UCSD-AML1 (cell line): ENCODE data around the gene KPNA2.
A peak's percentile ranks its signal among the peaks of the same experiment; 100 is the strongest.
"Not testable (repeated sequence)": the region's sequence is repeated elsewhere in the genome, so short reads cannot be mapped to it uniquely, and the experiment has no call there.

Experiments
- DNase-seq: peaks from one replicate; lab custom pipeline; 2025; ENCODE audit not compliant: unreplicated experiment; lab: John Stamatoyannopoulos, UW

The KPNA2 gene

DNA sequence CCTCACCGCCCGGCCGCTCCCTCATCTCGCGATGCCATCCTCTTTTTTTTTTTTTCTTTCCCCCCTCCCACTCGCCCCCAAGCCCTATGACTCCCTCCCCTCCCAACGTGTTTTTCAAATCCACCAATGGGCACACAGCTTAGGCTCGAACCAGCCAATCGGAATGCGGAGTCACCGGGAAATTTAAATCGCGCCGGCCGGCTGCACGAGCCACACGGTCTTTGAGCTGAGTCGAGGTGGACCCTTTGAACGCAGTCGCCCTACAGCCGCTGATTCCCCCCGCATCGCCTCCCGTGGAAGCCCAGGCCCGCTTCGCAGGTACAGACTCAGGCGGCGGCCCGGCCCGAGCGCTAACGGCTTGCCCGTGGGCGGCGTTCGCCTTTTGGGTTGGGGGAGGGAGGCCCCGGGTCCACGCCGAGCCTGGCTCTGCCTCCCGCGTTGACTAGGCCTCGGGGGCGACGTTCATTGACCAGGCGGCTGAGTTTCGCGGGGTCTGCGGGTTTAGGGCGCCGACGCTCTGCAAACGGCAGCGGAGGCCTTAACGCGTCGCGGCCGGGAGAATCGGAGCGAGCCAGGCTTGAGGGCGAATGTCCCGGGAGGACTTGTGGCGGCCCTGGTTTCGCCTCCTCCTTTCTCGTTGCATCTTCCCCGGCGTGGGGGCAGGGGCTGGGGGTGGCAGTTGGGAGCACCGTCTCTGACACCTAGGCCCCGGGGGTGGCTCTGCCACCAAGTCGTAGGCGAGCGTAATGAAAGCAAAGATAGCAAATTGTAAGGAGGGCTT, at the start of gene KPNA2:
Gene KPNA2, plus strand, starts transcription at position 213 of the 781 bp plus-strand sequence. CDS start 1,398 bp downstream, outside the sequence.
- DNase-seq, result peak; percentile 97

DNA sequence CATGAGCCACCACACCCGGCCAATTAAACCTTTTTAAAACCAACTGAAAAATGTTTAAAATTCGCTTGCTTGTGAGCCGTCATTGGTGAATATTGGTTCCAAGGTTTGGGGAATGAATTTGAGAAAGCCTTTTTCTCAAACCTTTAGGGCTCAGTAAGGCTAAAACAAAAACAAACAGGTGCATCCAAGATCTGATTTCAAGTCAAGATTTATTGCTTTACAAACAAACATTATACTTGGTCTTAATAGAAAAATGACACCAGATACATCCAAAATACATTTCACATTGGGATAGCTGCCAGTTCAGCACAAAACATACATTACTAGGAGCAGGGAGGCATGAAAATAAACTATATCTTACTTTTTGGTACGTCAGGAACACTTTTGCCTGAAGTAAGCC, 44.6 kb upstream of the KPNA2 start:
- DNase-seq, result no peak

DNA sequence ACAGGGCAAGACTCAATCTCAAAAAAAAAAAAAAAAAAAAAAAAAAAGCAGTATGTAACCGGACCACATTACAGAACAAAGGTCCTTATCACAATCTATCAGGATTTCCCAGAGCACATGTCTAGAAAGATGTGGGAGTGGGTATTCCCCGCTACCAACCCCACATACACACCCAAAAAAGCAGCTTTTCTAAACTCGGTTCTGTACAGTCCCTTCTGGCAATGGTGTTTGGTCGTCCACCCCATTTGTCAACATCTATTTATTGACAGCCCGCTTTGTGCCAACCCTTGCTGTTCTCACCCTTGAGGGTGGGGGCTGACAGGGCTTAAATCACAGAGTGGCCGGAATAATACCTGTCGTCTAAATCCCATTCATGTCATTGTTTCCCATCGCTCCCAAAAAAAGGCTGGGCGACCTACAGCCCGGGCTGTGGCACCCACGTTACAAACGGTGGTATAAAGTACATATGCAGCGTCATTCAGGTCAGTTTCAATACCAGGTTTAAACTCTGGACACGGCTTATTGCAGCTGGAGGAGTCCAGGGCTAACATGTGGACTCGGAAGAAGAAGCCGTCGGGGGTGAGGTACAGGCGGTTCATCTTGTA, 42.9 kb upstream of the KPNA2 start:
- no peak for DNase-seq

DNA sequence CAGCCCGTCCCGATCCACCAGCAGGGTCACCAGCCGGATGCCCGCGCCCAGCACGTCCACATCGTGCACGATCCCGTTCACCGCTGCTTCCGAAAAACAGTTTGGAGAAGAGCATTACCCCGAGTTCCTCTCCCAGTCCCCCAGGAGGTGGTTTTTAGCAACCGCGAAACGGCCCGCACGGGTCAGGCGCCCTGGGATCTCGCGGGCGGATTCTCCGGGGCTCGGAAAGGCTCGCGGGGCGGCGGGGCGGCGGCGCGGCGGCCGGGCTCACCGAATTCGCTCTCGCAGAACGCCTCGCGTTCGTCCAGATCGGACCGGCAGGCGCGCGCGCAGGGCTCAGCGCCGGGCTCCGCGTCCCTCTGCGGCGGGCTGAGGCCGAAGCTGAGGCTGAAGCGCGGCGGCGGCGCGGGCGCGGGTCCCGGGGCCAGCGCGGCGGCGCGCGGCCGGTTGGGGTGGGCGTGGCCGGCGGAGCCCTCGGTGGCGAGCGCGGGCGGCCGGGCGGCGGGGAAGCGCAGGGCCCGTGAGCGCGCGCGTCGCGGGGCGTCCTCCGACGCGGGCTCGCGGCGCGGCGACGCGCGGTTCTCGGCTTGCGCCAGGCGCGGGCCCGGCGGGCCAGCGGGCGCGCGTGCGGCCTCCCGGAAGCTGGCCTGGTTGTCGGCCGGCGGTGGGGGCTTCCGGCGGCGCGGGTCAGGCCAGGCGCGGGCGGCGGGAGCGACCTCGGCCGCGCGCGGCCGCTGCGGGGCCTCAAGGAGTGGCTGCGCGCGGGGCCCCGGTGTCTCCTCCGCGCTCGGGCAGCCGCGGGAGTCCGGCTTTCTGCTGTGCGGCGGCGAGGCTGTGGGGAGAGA, 42.2 kb upstream of the KPNA2 start:
- peak; percentile 85 for DNase-seq

DNA sequence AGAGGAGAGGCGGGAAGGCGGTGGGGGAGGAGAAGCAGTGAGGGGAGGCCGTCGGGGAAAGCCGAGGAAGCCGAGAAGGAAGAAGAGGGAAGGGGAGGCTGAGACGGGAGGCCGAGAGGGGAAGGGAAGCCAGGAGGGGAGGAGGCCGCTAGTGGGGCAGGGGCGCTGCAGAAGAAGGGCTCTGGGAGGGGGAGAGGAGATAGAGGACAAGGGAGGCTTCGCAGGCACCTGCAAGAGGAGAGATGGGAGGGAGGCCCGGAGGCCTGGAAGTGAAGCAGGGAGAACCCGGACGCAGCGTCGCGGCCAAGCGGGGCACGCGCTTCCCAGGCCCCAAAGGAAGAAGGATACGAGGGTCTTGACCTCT, 41.6 kb upstream of the KPNA2 start:
- DNase-seq, result no peak

DNA sequence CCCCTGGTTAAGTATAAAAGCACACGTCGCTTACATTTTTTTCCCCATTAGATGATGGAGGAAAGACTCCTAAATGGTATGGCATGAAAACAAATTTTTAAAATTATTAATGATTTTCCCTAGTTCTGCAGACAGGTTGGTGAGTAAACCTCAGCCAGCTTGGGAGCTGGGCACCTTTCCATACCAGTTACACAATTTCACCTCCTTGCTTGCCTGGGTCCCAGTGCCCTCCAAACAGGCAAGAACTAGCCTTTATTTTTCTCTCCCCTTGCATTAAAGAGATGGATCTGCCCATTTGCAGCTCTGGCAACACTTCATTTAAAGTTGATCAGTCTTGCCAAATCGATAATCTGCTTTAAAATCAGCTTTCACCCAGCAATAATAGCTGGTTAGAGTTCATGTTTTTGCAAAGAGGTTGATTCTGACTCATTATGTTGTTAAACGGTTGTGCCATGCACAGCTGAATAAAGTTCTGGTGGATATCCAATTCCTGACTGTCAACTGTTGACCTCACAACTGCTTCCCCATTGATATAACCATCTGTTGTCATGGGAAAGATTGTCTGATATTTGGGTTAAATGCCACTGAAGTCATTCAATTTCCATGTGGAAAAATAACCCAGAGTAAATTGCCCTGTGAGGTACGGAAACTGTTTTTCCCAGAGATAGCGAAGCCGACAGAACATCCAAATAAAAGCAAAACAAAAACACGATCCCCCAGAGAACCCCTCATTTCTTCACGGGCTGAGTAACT, 40.5 kb upstream of the KPNA2 start:
- no peak for DNase-seq

DNA sequence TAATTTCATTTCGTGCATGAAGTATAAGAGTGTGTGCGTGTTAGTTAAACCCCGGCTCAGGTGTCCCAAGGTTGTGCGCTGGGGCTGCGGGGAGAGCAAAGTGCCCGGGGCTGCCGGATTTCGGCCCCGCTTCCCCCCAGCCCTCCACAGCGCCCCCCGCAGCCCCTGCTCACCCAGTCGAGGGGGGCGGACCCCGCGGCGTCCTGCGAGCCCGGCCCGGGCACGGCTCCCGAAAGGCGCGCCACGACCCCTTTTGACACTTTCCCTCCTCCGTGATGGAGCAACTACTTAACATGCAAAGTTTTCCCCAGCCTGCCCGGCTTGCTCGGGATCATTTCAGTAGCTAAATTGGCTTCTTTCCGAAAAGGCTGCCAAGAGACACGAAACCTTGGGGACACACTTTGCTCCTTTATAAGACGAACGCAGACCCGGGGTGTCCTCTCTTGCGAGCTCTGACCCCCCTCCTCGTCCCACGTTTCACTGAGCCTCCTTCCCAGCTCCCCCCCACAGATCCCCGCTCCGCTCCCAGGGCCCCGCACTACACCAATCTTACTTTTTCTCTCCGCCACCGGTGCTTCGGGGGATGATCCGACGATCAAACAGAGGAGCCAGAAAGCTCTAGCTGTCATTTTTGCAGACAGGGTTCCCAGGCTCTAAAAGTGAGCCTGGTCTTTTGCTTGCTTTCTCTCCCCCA, 39.8 kb upstream of the KPNA2 start:
- DNase-seq, result no peak

DNA sequence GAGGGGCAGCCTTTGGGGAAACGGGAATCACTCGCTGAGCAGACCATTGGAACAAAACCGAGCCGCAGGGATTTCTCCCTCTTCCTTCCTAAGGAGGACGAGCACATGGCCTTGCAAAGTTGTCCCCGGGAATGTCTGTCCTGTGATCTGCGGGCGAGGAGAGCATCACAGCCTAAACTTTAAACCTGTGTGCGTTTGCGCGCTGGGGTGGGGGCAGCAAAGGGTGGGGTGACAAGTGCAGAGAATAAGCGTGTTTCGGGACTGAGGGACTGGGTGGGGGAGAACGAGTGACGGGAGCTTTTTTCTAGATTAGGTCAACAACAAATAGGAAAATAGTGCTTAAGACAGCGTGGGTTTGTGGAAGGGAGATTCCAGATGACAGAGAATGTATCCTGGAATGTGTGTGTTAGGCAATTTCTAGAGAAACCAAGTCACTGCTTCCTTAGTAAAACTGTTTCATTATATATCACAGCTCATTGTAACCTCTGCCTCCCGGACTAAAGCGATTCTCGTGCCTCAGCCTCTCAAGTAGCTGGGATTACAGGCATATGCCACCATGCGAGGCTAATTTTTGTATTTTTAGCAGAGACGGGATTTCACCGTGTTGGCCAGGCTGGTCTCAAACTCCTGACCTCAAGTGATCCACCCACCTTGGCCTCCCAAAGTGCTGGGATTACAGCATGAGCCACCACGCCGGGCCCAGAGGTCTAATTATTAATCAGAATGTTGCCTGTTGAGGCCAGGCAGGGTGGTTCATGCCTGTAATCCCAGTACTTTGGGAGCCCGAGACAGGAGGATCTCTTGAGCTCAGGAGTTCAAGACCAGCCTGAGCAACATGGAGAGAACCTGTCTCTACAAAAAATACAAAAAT, 39.0 kb upstream of the KPNA2 start, which contains the start of gene C17orf58:
Gene C17orf58, minus strand, starts transcription at position 169 of the 871 bp plus-strand sequence. CDS start 271 bp downstream, outside the sequence.
- DNase-seq, result not testable (repeated sequence)

DNA sequence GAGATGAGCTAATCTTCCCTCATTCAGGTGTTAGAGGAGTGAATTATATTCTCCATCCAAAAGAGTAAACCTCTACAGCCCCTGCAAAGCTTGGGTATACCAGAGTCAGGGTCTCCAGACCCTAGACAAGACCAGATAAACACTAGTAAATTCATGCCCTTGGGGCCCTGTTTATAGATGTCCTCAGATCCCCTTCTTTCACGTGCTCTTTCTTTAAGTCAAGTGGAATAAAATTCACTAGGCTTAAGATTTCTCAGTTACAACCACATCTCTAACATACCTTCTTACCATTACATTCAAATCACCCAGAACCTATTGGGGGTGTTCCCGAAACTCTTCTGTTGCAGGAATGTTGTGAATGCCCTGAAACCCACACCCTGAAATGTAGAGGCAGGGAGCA, 37.1 kb upstream of the KPNA2 start:
- DNase-seq, result no peak

DNA sequence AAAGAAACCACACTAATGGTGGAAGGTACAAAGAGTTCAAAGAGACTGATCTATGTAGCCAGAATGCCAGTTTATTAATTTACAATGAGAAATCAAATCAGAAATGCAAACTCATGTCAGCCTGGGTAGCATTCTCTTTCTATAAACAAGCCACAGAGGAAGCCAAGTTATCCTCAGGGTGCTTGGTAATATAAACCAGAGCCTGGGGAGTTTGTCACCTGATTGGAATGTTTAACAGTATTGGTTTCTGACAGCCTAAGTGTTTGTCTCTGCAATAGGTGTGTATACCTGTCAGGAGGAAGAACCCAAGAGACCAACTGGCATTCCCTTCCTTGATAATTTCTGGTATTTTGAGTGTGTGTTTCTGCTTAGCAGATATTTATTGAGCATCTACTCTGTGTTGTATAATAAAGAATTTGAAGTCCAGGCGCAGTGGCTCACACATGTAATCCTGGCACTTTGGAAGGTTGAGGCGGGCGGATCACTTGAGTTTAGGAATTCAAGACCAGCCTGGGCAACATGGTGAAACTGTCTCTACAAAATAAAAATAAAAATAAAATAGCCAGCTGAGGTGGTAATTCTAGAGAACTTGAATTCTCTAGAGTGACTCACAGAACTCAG, 36.1 kb upstream of the KPNA2 start:
- DNase-seq, result no peak

DNA sequence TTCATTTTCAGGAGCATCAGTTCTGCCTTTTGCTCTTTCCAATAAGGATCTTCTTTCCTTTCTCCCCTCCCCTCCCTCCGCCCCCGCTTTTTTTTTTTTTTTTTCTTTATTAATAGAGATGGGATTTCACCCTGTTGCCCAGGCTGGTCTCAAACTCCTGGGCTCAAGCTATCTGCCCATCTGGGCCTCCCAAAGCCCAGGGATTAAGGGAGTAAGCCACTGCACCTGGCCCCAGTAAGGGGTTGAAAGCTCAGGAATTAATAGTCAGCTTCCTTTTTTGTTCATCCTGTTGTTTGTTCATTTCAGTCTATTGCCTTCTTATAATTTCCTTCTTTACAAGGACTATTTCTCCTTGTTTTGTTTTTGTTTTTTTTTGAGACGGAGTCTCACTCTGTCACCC, 31.3 kb upstream of the KPNA2 start:
- DNase-seq, result no peak

DNA sequence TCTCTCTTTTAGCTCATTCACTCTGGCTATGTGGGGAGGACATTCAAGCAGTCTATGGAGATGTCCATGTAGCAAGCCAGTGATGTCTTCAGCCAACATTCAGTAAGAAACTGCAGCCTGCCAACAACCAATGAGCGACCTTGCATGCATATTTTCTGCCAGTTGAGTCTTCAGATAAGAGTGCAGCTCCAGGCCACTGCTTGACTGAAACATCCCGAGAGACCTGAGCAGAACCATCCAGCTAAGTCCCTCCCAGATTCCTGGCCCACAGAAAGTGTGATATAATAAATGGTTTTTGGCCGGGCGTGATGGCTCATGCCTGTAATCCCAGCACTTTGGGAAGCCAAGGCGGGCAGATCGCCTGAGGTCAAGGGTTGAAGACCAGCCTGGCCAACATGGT, 28.7 kb upstream of the KPNA2 start:
- DNase-seq, result no peak

DNA sequence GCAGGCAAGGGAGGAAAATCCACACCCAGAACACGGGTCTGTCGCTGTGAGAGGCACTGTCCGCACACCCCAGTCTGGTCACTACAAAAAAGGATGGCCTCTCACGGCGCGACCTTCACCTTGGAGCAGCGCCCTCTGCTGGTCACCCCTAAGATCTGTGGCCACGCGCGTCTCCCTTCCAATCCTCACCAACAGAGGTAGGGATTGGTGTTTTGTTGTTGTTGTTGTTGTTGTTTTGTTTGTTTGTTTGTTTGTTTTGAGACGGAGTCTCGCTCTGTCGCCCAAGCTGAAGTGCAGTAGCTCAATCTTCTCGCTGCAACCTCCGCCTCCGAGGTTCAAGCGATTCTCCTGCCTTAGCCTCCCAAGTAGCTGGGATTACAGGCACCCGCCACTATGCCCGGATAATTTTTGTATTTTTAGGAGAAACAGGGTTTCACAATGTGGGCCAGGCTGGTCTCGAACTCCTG, 24.3 kb upstream of the KPNA2 start:
- DNase-seq, result peak; percentile 52

DNA sequence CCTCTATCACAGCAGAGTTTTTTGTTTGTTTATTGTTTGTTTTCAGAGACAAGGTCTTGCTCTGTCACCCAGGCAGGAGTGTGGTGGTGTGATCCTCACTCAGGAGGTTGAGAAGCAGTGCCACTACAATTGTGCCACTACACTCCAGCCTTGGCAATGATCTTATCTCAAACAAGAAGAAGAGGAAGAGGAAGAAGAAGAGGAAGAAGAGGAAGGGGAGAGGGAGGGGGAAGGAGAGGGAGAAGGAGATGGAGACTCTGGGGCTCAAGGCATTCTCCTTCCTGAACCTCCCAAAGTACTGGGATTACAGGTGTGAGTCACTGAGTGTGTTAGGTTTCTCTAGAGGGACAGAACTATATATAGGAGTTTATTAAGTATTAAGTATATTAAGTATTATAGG, 22.1 kb upstream of the KPNA2 start:
- DNase-seq, result no peak

DNA sequence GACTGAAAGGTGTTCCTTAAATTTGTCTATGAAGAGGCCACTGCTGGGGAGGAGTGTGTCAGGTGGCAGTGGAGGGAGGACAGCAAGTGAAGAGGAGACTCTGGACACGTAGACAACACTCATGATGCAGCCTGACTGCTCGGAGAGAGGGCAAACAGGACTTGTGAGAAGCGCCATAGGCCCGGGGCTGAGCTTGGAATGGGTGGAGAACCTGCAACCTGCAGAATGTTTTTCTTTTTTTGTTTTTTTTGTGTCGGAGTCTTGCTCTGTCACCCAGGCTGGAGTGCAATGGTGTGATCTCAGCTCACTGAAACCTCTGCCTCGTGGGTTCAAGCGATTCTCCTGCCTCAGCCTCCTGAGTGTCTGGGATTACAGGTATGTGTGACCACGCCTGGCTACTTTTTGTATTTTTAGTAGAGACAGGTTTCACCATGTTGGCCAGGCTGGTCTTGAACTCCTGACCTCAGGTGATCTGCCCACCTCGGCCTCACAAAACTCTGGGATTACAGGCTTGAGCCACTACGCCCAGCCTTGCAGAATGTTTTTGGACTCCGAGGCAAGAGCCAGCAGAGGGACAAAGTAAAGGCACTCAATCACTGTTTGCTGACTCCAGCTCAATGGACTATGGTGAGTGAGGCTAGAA, 20.3 kb upstream of the KPNA2 start:
- no peak for DNase-seq

DNA sequence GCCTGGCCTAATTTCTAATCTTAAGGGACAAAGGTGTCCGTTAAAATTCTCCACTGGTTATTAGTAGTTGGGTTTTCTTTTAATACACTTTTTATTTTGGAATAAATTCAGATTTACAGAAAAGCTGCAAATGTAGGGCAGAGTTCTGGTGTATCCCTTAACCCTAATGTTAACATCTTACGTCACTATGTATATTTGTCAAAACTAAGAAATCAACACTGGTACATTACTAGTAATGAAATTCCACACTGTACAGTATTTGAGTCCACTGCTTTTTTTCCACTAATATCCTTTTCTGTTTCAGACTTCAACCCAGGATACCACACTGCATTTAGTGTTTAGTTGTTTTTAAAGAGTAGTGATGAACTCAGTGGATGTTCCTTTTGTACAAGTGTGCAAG, 18.7 kb upstream of the KPNA2 start:
- no peak for DNase-seq

DNA sequence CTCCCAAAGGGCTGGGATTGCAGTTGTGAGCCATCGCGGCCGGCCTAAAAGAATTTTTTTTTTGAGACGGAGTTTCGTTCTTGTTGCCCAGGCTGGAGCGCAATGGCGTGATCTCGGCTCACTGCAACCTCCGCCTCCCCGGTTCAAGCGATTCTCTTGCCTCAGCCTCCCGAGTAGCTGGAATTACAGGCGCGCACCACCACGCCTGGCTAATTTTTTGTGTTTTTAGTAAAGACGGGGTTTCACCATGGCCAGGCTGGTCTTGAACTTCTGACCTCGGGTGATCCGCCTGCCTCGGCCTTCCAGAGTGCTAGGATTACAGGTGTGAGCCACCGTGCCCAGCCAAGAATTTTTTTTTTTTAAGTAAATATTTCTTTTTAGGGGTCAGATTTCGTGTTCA, 17.0 kb upstream of the KPNA2 start:
- not testable (repeated sequence) for DNase-seq

DNA sequence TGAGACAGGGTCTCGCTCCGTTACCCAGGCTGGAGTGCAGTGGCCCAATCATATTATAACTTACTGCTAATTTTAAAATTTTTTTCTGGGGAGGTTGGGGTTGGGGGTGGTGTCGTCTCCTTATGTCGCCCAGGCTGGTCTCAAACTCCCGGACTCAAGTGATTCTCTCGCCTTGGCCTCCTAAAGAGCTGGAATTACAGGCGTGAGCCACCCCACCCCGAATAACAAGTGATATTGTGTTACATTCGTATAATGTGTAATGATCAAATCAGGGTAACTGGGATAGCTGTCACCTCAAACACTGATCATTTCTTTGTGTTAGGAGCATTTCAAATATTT, 16.2 kb upstream of the KPNA2 start:
- DNase-seq, result no peak
